OCI-LY1 (cell line): ENCODE data around the gene TBXAS1.

ENCODE experiments used
- CTCF ChIP-seq: fragments of 200-600 bp; sonication (generic), shearing (Covaris generic); IDR thresholded peaks from 2 replicates; pipeline ENCODE4 v1.5.1; 2017; ENCODE audit warnings: mild to moderate bottlenecking, antibody characterized with exemption, low read length, moderate library complexity, mixed read lengths
- EZH2 ChIP-seq: fragments of 200-600 bp; sonication (generic), shearing (Covaris generic); IDR thresholded peaks from 2 replicates; pipeline ENCODE4 v1.8.0; 2017; ENCODE audit warnings: borderline replicate concordance, mixed run types, mild to moderate bottlenecking, antibody characterized with exemption, low read length, moderate library complexity, mixed read lengths

DNA sequence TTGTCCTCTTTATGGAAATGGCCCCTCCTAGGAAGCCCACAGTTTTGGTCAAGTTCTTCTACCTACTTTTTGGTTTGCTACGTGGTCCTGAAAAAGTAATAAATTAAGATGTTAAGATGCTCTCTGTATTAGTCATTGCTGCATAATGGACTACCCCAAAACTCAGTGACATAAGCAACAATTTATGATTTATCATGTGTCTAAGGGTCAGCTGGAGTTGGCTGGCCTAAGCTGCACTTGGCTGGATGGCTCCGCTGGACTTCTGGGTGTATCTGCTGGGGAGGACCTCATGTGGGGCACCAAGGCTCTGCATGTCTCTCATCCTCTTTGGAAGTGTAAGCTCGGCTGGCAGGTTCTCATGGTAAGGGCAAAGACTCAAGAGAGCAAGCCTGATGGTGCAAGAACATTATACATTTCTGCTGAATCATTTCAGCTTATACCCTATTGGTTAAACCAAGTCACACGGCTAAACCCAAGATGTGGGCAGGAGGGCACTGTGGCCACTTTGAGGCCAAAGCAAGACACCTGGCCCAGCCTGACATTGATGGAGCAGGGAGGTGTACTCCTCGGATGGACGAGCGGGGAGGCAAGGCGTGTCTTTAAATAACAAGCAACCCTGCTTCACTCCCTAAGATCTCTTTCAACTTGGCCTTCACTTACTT, 47.7 kb downstream of the TBXAS1 start:
- TF ChIP-seq EZH2 (no peak), CTCF (no peak)
